Forelimb muscle (tissue), 1 donor: ENCODE measurements around the gene SLC2A9. TPM values are rescaled to one million over a fixed set of nuclear protein-coding genes. Genes with fewer than 3 reads are reported as not detected.
"Not testable (repeated sequence)": the region's sequence is repeated elsewhere in the genome, so short reads cannot be mapped to it uniquely, and the experiment has no call there.

Experiments used
- DNase-seq: peaks from one replicate; pipeline ENCODE4 v3.0.0-alpha.2; 2013; ENCODE audit warnings: low read depth
- polyA plus RNA-seq: library from polyadenylated mRNA; unstranded; fragments of 120-200 nt; gene quantifications from one replicate; pipeline ENCODE4 v1.2.1, GENCODE V29; 2013; ENCODE audit not compliant: insufficient read length

Gene SLC2A9
- polyA plus RNA-seq, 1 donor, result 3.4 TPM

GRCh38 chr4:9826551-9826950 is 194.7 kb downstream of the SLC2A9 start:
- DNase-seq, result no peak

GRCh38 chr4:9825049-9825448 is 196.2 kb downstream of the SLC2A9 start:
- DNase-seq, result no peak

GRCh38 chr4:9820343-9820742 is 201.0 kb downstream of the SLC2A9 start:
- no peak for DNase-seq

GRCh38 chr4:9816285-9816684 is 205.0 kb downstream of the SLC2A9 start:
- no peak for DNase-seq

GRCh38 chr4:9812501-9813340 is 208.6 kb downstream of the SLC2A9 start:
- DNase-seq, result no peak

- no peak for DNase-seq
Observed at GRCh38 chr4:9811806-9812205, 209.5 kb downstream of the SLC2A9 start.

- DNase-seq, result no peak
Observed at GRCh38 chr4:9808077-9808476, 213.2 kb downstream of the SLC2A9 start.

- no peak for DNase-seq
Observed at GRCh38 chr4:9804918-9805317, 216.4 kb downstream of the SLC2A9 start.

GRCh38 chr4:9800848-9801247 is 220.4 kb downstream of the SLC2A9 start:
- DNase-seq, result no peak

- not testable (repeated sequence) for DNase-seq
Observed at GRCh38 chr4:9796641-9797040, 224.7 kb downstream of the SLC2A9 start.

GRCh38 chr4:9792381-9792780 is 228.9 kb downstream of the SLC2A9 start:
- no peak for DNase-seq

GRCh38 chr4:9785891-9786290 is 235.4 kb downstream of the SLC2A9 start:
- DNase-seq, result not testable (repeated sequence)

- no peak for DNase-seq
Observed at GRCh38 chr4:9782136-9782436, 239.2 kb downstream of the SLC2A9 start.

GRCh38 chr4:9781343-9782135 is 239.8 kb downstream of the SLC2A9 start, which contains the start of gene DRD5:
Gene DRD5 (plus strand): TSS chr4:9781634. CDS start chr4:9782030, 396 bp downstream.
- DNase-seq, result no peak

Other genes starting within 250 kb of the SLC2A9 start
- 0.34 TPM for gene DRD5, start 239.9 kb downstream of the SLC2A9 start, polyA plus RNA-seq
- 169 TPM for gene WDR1, start 95.3 kb upstream of the SLC2A9 start, polyA plus RNA-seq